ENCODE measurements around the gene WNT9B.

The WNT9B gene

GRCh38 chr17:46853896-46854444 lies 2.6 kb downstream of the WNT9B start:
- no peak for DNase-seq

GRCh38 chr17:46854515-46854914 lies 3.1 kb downstream of the WNT9B start:
- no peak for DNase-seq

GRCh38 chr17:46854948-46855347 lies 3.6 kb downstream of the WNT9B start:
- DNase-seq: no peak

- no peak for DNase-seq
Observed at GRCh38 chr17:46857600-46857999, 6.2 kb downstream of the WNT9B start.

GRCh38 chr17:46859996-46860395 lies 8.6 kb downstream of the WNT9B start:
- DNase-seq: no peak

DNA sequence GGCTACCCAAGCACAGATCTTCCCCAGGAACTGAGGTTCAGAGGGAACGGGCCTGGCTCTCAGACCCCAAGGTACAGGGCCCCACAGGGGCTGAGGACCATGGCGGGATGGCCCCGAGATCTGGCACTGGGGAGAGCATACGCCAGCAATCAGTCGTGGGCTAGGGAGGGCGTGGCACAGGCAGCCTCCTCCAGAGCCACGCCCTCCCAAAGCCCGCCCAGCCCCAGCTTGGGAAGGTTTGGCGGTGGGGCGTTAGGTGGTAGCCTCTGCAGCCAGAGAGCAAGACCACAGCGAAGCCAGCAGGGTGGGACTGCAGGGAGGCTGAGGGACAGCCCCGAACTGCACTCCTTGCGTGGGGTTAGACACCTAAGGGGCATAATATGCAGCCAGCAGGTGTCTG lies 11.6 kb downstream of the WNT9B start:
- no peak for DNase-seq

GRCh38 chr17:46863383-46864121 lies 12.2 kb downstream of the WNT9B start:
- DNase-seq: no peak

DNA sequence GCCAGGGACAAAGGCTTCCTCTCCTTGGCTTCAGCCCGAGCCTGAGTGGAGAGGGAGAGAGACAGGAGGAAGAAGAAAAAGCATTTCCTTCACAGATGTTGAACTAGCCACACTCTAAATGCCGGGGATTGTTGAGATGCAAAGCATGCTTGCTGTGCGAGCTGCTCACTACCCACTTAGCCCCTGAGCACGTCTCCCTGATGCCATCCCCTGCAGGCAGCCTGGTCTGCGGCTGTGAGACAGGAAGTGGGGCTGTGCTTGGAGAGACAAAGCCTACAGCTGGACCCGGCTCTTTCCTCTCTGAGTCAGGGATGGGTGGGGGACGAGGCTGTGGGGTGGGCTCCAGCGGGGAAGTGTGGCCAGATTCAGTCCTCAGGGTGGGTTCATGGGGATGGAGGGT lies 13.7 kb downstream of the WNT9B start:
- DNase-seq: no peak

GRCh38 chr17:46866325-46866724 lies 14.9 kb downstream of the WNT9B start:
- no peak for DNase-seq

GRCh38 chr17:46866747-46867146 lies 15.4 kb downstream of the WNT9B start:
- DNase-seq: no peak

DNA sequence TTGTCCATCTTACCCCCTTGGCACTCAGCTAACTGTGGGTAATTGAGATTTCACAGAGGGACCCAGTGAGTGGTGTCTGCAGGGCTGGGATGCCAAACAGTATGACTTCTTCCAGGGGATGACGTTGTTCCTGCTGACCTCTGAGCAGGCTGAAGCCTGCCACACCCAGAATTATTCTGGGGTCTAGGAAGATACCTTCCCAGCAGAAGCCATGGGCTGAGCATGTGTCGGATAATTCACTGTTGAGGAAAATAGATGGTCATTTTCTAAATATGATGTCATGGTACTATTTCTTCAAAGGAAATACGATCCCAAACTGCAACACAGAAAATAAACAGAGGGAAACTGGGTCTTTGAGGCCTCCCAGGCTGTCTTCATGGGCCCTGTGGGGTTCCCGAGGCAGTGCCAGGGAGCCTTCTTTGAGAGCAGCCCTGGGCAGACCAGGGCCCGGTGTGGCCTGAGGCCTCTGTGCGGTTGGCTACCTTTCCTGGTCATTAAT lies 17.4 kb downstream of the WNT9B start:
- DNase-seq: no peak

- DNase-seq: no peak
Observed at GRCh38 chr17:46869296-46869695, 17.9 kb downstream of the WNT9B start.

DNA sequence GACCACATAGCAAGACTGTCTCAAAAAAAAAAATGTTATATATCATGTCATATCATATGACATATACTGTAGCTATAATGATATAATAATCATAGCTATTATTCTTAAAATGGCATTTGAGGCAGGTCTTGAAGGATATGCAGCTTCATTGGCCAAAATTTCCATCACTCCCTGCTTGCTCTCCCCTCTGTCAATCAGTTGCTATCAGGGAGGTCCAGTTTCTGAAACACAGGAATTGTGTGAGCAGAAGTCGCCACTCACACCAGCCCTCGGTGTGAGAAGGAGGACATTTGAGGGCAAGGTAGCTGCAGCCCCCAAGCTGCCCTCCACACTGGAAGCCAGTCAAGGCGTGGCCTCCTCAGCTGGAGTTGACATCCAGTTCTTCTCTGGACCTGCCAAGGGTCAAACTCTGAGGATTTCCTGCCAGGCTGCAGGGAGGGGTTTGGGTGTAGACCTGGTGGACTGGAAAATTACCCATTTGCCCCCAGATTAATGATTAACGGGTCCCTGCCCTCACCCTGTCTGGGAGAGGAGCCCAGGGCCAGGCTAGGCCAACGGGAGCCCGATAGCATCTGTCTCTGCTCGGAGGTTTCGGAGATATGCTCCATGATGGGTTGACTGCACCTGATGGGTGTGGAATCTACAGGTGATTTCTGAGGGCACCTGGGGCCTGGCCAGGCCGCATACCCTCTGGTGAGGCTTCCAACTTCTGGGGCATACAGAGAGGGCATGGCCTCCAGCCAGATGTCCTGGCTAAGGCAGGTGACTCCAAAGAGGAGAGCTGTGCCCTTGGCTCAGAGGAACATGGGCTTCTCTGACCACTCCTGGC lies 18.8 kb downstream of the WNT9B start:
- no peak for DNase-seq

DNA sequence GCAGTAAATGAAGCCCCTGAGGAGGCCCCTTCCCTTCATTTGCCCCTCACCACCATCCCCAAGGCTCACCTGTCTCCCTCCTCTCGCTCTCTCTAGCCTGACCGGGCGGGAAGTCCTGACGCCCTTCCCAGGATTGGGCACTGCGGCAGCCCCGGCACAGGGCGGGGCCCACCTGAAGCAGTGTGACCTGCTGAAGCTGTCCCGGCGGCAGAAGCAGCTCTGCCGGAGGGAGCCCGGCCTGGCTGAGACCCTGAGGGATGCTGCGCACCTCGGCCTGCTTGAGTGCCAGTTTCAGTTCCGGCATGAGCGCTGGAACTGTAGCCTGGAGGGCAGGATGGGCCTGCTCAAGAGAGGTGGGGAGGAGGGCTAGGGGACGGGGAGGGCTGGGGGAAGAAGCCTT lies 21.0 kb downstream of the WNT9B start:
- DNase-seq: no peak

DNA sequence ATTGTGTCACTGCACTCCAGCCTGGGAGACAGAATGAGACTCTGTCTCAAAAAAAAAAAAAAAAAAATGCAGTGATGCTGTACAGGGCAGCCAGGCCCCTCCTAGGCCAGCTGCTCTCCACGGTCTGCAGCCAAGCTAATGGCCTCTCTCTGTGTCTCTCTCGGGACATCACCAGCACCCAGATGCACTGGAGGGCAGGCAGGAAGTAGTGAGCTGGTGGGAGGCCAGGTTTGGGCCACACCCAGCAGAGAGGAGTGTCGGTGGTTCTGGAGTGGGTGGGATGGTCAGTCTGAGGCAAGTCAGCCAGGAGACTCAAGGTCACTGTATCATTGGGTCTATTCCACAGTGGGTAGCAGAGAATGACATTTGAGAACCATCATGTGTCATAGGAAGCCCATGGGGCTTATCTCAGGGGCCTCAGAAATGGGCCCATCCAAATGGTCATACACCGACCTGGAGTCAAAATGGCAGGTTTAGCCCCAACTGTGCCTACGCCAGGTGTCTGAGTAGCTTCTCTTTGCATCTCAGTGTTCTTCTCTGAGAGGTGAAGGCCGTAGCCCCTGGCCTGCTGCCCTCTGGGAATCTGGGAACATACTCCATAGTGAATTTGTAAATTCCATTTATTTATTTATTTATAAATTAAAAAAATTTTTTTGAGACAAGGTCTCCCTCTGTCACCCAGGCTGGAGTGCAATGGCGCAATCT lies 22.7 kb downstream of the WNT9B start:
- DNase-seq: no peak

GRCh38 chr17:46874906-46875305 lies 23.5 kb downstream of the WNT9B start:
- no peak for DNase-seq

DNA sequence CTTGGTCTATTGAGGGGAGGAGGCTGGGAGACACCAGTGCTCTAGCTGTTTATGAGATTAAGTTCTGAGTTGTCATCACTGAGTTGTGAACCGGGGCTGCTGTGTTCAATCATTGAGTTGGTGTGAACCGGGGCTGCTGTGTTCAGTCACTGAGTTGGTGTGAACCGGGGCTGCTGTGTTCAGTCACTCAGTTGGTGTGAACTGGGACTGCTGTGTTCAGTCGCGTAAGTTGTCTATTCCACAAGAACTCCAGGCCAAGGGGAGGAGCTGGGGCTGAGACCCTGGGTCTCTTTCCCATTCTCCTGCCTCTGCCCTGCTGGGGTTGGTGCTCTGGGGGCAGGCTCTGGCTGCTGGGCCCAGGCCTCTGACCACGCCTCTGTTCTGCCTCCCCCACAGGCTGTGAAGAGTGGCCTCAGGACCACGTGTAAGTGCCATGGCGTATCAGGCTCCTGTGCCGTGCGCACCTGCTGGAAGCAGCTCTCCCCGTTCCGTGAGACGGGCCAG lies 24.5 kb downstream of the WNT9B start:
- no peak for DNase-seq

- no peak for DNase-seq
Observed at GRCh38 chr17:46876353-46876887, 25.0 kb downstream of the WNT9B start.

- no peak for DNase-seq
Observed at GRCh38 chr17:46876926-46877325, 25.5 kb downstream of the WNT9B start.

DNA sequence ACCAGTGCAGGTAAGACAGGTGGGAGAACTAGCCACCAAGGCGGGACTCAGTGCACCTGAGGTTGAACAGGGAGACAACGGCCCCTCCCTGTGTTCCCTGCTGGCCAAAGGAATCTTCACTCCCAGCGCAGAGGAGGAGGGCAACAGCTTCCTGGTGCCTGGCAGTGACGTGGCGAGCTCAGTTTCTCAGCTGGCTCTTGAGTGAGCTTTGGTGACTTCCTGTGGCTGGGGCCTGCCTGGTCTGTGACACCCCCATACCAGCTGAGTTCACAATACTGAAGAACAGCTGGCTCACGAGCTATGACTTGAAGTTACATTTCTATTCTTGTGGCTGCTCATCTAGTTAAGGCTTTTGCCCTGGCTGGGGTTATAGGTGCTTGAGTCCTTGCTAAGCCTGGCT lies 26.1 kb downstream of the WNT9B start:
- DNase-seq: no peak

- DNase-seq: peak in 13 of 58 donors; percentile 4 to 41 (median 18)
Observed at GRCh38 chr17:46878055-46878454, 26.7 kb downstream of the WNT9B start.

Data from anterior cingulate cortex (tissue), 58 donors.